ENCODE measurements around the gene PURB.

The PURB gene

GRCh38 chr7:44854644-44855364 lies 30.5 kb downstream of the PURB start:
- Histone ChIP-seq H3K4me3 (ENCODE audit: low read depth, low read length, poor library complexity, severe bottlenecking) (no peak overlapping the region), H3K9me3 (ENCODE audit: low read length) (no peaks in the 10 kb centered on the region), H3K4me1 (ENCODE audit: insufficient read depth, low read length, severe bottlenecking) (peaks cover 4% of the 10 kb centered on the region), H3K27ac (ENCODE audit: low read depth, low read length, poor library complexity, severe bottlenecking) (no peak overlapping the region), H3K4me2 (ENCODE audit: low read length) (no peak overlapping the region), H3F3A (ENCODE audit: insufficient read depth, low read length) (peaks cover 4% of the 10 kb centered on the region; the same call in 1 of the 2 replicates), H3K9ac (ENCODE audit: low read length) (no peak overlapping the region), H3K9me2 (ENCODE audit: low read depth, low read length) (no peaks in the 10 kb centered on the region), H3K36me3 (ENCODE audit: insufficient read depth, low read length) (no peaks in the 10 kb centered on the region), H2AFZ (ENCODE audit: low read length) (no peak overlapping the region), H3K27me3 (ENCODE audit: insufficient read depth, low read length) (no peaks in the 10 kb centered on the region), H3K79me2 (ENCODE audit: insufficient read depth, low read length) (no peaks in the 10 kb centered on the region), H4K20me1 (ENCODE audit: insufficient read depth, low read length) (no peaks in the 10 kb centered on the region)
- TF ChIP-seq, protein P1, sequence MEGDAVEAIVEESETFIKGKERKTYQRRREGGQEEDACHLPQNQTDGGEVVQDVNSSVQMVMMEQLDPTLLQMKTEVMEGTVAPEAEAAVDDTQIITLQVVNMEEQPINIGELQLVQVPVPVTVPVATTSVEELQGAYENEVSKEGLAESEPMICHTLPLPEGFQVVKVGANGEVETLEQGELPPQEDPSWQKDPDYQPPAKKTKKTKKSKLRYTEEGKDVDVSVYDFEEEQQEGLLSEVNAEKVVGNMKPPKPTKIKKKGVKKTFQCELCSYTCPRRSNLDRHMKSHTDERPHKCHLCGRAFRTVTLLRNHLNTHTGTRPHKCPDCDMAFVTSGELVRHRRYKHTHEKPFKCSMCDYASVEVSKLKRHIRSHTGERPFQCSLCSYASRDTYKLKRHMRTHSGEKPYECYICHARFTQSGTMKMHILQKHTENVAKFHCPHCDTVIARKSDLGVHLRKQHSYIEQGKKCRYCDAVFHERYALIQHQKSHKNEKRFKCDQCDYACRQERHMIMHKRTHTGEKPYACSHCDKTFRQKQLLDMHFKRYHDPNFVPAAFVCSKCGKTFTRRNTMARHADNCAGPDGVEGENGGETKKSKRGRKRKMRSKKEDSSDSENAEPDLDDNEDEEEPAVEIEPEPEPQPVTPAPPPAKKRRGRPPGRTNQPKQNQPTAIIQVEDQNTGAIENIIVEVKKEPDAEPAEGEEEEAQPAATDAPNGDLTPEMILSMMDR (IDR thresholded peaks at IDR 0.05; ENCODE audit: low read length) = no peak

DNA sequence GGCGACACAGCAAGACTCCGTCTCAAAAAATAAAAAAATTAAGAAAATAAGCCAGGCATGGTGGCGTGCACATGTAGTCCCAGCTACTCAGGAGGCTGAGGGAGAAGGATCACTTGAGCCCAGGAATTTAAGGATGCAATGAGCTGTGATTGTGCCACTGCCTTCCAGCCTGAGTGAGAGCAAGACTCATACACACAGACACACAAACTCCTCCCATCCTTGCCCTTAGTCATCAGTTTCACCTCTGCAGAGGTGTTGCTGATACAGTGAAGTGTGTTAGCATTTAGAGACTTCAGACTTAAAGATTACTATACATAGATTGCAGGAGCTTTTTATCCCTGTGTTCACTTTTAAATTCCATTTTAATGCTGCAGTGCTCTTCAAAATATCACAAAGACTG lies 31.9 kb downstream of the PURB start:
- Histone ChIP-seq H3K27ac (ENCODE audit: low read depth, low read length, poor library complexity, severe bottlenecking) (no peak overlapping the region), H3K36me3 (ENCODE audit: insufficient read depth, low read length) (no peaks in the 10 kb centered on the region), H3K4me3 (ENCODE audit: low read depth, low read length, poor library complexity, severe bottlenecking) (no peak overlapping the region), H3K4me2 (ENCODE audit: low read length) (no peak overlapping the region), H4K20me1 (ENCODE audit: insufficient read depth, low read length) (no peaks in the 10 kb centered on the region), H3F3A (ENCODE audit: insufficient read depth, low read length) (peaks cover 4% of the 10 kb centered on the region; the same call in 1 of the 2 replicates), H3K4me1 (ENCODE audit: insufficient read depth, low read length, severe bottlenecking) (peaks cover 18% of the 10 kb centered on the region), H2AFZ (ENCODE audit: low read length) (no peak overlapping the region), H3K9ac (ENCODE audit: low read length) (no peak overlapping the region), H3K9me2 (ENCODE audit: low read depth, low read length) (no peaks in the 10 kb centered on the region), H3K9me3 (ENCODE audit: low read length) (no peaks in the 10 kb centered on the region), H3K79me2 (ENCODE audit: insufficient read depth, low read length) (no peaks in the 10 kb centered on the region), H3K27me3 (ENCODE audit: insufficient read depth, low read length) (no peaks in the 10 kb centered on the region)
- no peak for TF ChIP-seq EZH2 (IDR thresholded peaks at IDR 0.05; ENCODE audit: borderline replicate concordance, low read length)
- TF ChIP-seq, protein P1 (IDR thresholded peaks at IDR 0.05; ENCODE audit: low read length) = no peak

GRCh38 chr7:44852590-44852989 lies 32.7 kb downstream of the PURB start:
- no peaks in the 10 kb centered on the region for H3K36me3 ChIP-seq (ENCODE audit: insufficient read depth, low read length)
- no peak overlapping the region for H3K27ac ChIP-seq (ENCODE audit: low read depth, low read length, poor library complexity, severe bottlenecking)
- no peaks in the 10 kb centered on the region for H4K20me1 ChIP-seq (ENCODE audit: insufficient read depth, low read length)
- no peaks in the 10 kb centered on the region for H3K79me2 ChIP-seq (ENCODE audit: insufficient read depth, low read length)
- no peaks in the 10 kb centered on the region for H3K9me3 ChIP-seq (ENCODE audit: low read length)
- no peaks in the 10 kb centered on the region for H3K27me3 ChIP-seq (ENCODE audit: insufficient read depth, low read length)
- no peak overlapping the region for H3K9ac ChIP-seq (ENCODE audit: low read length)
- H3K9me2 ChIP-seq (ENCODE audit: low read depth, low read length) = no peaks in the 10 kb centered on the region
- TF ChIP-seq, protein P1 (IDR thresholded peaks at IDR 0.05; ENCODE audit: low read length) = no peak
- TF ChIP-seq EZH2 (IDR thresholded peaks at IDR 0.05; ENCODE audit: borderline replicate concordance, low read length) = no peak
- H3F3A ChIP-seq (ENCODE audit: insufficient read depth, low read length) = peaks cover 4% of the 10 kb centered on the region; the same call in 1 of the 2 replicates
- no peak overlapping the region for H3K4me3 ChIP-seq (ENCODE audit: low read depth, low read length, poor library complexity, severe bottlenecking)
- H2AFZ ChIP-seq (ENCODE audit: low read length) = no peak overlapping the region
- H3K4me2 ChIP-seq (ENCODE audit: low read length) = no peak overlapping the region
- peaks cover 18% of the 10 kb centered on the region for H3K4me1 ChIP-seq (ENCODE audit: insufficient read depth, low read length, severe bottlenecking)

Data from OCI-LY1 (cell line).